ENCODE data around the gene UHMK1. TPM values are rescaled to one million over a fixed set of nuclear protein-coding genes. Genes with fewer than 3 reads are reported as not detected.

Gene UHMK1
- total and polyA plus RNA-seq, 11 donors: 5.6 to 34.5 (median 21.8) TPM

DNA sequence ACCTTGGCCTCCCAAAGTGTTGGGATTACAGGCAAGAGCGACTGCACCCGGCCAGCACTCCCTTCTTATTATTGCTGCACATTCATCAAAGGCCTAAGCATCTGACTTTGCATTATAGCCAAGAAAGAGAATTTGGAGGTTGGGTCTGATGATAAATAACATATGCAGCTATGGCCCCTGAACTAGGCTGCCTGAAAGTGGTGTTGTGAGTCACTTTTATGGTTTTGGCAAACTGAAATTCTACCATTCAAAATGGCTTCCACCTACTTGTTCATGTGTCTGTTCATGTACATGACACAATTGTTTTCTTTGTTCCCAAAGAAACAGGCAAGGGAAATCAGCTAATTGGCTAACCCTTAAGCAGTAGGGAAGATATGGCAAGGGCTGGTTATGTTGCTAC, 38.9 kb downstream of the UHMK1 start:
- 96 to 100% (median 98%) methylated on average over 2 of the region's 2 CpGs for WGBS, 4 donors

DNA sequence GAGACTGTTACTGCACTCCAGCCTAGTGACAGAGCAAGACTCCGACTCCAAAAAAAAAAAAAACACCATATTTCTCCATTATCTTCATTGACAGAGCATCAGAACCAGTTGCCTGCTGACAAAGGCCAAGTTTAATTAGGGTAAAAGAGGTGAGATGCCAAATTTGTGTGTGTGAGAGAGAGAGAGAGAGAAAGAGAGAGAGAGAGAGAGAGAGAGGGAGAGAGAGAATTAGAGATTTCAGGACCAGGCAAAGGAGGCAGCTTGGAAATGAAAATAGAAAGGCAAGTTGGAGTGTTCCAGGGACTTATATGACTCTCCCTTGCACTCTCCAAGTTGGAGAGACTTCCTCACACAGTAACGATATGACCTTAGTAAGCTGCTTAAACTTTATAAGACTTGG, 39.6 kb downstream of the UHMK1 start:
- WGBS, 4 donors: 73 to 89% (median 84%) methylated on average over 2 of the region's 2 CpGs
- no peak for DNase-seq
- no peaks in the 10 kb centered on the region for H3K27me3 ChIP-seq
- no peaks in the 10 kb centered on the region for H3K9me3 ChIP-seq
- no peaks in the 10 kb centered on the region for H3K36me3 ChIP-seq
- intact Hi-C loops (cut with DNase I): no loop called here
- no peak overlapping the region for H3K27ac ChIP-seq
- H3K4me3 ChIP-seq: no peak overlapping the region
- TF ChIP-seq, protein P1, sequence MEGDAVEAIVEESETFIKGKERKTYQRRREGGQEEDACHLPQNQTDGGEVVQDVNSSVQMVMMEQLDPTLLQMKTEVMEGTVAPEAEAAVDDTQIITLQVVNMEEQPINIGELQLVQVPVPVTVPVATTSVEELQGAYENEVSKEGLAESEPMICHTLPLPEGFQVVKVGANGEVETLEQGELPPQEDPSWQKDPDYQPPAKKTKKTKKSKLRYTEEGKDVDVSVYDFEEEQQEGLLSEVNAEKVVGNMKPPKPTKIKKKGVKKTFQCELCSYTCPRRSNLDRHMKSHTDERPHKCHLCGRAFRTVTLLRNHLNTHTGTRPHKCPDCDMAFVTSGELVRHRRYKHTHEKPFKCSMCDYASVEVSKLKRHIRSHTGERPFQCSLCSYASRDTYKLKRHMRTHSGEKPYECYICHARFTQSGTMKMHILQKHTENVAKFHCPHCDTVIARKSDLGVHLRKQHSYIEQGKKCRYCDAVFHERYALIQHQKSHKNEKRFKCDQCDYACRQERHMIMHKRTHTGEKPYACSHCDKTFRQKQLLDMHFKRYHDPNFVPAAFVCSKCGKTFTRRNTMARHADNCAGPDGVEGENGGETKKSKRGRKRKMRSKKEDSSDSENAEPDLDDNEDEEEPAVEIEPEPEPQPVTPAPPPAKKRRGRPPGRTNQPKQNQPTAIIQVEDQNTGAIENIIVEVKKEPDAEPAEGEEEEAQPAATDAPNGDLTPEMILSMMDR (IDR thresholded peaks at IDR 0.05): no peak
- no peak for TF ChIP-seq POLR2A (IDR thresholded peaks at IDR 0.05)
- no peak for ATAC-seq
- peaks cover 0 to 10% (median 2%) of the 10 kb centered on the region in 12 donors for H3K4me1 ChIP-seq

More for the DNA sequence above, 38.9 kb downstream of the UHMK1 start:
- intact Hi-C loops (cut with DNase I): no loop called here
- no peak overlapping the region for H3K4me3 ChIP-seq
- no peaks in the 10 kb centered on the region for H3K36me3 ChIP-seq
- H3K27me3 ChIP-seq: no peaks in the 10 kb centered on the region
- ATAC-seq (no peak), DNase-seq (no peak)
- H3K9me3 ChIP-seq: no peaks in the 10 kb centered on the region
- H3K27ac ChIP-seq: no peak overlapping the region
- TF ChIP-seq POLR2A (IDR thresholded peaks at IDR 0.05): no peak
- TF ChIP-seq, protein P1 (IDR thresholded peaks at IDR 0.05): no peak
- H3K4me1 ChIP-seq: peaks cover 0 to 5% (median under 1%) of the 10 kb centered on the region in 12 donors

DNA sequence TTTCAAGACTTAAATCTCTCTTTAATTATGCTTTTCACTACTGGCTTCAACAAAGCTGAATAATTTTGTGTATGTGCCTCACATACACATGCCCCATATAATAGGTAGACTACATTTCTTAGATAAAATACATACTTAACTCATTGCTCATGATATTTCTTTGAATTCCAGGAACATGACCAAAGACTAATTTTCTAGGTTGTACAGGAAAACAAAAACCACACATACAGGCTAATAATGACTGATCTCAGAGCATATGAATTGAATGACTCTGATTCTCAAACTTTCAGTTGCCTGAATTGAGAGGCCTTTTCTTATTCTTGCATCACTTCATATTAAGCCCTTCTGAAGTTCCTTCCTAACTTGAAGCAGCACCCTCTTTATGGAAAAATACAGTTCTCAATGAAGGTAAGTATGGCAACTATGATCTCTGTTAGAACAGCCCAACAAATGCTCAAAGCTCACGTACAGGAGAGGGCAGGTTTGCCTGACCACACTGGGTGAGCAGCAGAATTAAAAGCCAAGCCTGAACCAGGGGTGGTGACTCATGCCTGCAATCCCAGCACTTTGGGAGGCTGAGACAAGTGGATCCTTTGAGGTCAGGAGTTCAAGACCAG, 41.3 kb downstream of the UHMK1 start:
- Histone ChIP-seq H3K27ac (no peak overlapping the region), H3K27me3 (no peaks in the 10 kb centered on the region), H3K36me3 (no peaks in the 10 kb centered on the region), H3K4me3 (no peak overlapping the region), H3K4me1 (peaks cover 0 to 14% (median 3%) of the 10 kb centered on the region in 12 donors), H3K9me3 (peaks cover 0 to 13% (median 6%) of the 10 kb centered on the region in 12 donors)
- intact Hi-C loops (cut with DNase I): no loop called here
- WGBS, 4 donors: 81 to 100% (median 96%) methylated on average over 1 of the region's 1 CpG
- no peak for DNase-seq
- no peak for ATAC-seq
- TF ChIP-seq, protein P1 (IDR thresholded peaks at IDR 0.05): no peak
- no peak for TF ChIP-seq POLR2A (IDR thresholded peaks at IDR 0.05)

DNA sequence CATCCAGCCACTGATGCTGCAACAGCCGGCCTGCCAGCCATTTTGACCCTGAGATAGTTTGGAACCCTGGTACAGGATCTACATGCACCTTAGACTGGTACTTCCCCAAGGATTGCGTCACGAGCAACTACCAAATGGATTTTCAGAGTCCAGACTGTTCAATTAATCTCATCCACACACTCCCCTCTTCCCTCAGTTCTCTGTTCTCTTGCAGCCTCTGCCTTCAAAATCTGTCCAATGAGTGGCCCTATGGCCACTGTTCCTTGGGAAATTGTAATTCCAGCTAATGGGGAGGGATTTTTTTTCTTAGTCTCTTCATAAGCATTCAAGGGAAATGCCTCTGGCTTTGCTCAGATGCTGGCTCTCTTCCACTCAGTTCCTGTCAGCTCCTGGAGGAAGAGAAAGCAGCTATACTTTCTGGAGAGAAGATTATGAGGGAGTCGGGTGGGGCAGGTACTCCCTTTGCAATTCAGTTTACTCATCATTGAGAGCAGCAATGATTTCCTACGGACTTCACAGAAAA, 44.1 kb downstream of the UHMK1 start:
- peak; percentile 34 to 95 (median 92) for ATAC-seq
- WGBS, 4 donors: 43 to 57% (median 52%) methylated on average over 5 of the region's 5 CpGs
- Histone ChIP-seq H3K4me1 (peaks cover 0 to 14% (median 3%) of the 10 kb centered on the region in 12 donors), H3K27me3 (no peaks in the 10 kb centered on the region), H3K27ac (peak overlapping the region; percentile 4 to 78 (median 54)), H3K9me3 (peaks cover 0 to 14% (median 6%) of the 10 kb centered on the region in 12 donors), H3K36me3 (no peaks in the 10 kb centered on the region), H3K4me3 (no peak overlapping the region)
- peak in 4 of 5 donors; percentile 51 to 76 (median 60) for DNase-seq
- TF ChIP-seq, protein P1 (IDR thresholded peaks at IDR 0.05): no peak
- TF ChIP-seq POLR2A (IDR thresholded peaks at IDR 0.05): no peak
- intact Hi-C loops (cut with DNase I): loop anchor here in 1 of 10 donors (2.0 kb wide), 1 partner anchor 39 kb away; no protein-coding TSS in a partner anchor
